NCI-H1930 (cell line): Measurements from ENCODE around the gene NISCH.

ENCODE experiments used
- DNase-seq, 2 experiments: peaks; one replicate each; lab custom pipeline; 2025; lab: John Stamatoyannopoulos, UW

NISCH gene

DNA sequence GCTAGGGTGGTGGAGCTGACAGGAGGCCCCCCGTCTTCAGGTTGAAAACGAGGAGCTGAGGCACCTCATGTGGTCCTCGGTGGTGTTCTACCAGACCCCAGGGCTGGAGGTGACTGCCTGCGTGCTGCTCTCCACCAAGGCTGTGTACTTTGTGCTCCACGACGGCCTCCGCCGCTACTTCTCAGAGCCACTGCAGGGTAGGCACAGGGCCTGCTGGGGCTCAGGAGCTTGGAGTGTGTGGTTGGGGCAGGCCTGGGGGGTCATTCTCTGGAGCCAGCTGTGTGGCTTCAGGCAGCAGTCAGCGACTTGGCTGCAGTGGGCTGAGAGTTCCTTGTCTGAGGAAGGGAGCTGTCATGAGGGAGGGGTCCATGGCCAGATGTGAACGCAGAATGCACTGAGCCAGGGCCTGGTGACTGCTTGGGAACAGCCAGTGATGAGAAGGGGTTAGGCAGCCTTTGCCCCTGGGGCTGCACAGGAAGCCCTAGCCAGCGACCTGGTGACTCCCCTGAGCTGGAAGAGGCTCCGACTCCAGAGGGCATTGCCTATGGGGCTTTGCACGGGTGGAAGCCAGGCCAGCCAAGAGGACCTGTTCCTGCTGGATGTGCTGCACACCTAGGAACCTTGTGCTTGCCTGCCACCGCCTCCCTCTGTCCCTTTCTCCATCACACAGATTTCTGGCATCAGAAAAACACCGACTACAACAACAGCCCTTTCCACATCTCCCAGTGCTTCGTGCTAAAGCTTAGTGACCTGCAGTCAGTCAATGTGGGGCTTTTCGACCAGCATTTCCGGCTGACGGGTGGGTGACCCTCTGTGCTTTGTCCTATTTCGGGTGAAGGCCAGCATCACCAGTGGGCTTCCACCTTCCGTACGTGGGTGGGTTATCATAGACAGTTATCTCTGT is 34.9 kb downstream of the NISCH start:
- DNase-seq, result no peak

DNA sequence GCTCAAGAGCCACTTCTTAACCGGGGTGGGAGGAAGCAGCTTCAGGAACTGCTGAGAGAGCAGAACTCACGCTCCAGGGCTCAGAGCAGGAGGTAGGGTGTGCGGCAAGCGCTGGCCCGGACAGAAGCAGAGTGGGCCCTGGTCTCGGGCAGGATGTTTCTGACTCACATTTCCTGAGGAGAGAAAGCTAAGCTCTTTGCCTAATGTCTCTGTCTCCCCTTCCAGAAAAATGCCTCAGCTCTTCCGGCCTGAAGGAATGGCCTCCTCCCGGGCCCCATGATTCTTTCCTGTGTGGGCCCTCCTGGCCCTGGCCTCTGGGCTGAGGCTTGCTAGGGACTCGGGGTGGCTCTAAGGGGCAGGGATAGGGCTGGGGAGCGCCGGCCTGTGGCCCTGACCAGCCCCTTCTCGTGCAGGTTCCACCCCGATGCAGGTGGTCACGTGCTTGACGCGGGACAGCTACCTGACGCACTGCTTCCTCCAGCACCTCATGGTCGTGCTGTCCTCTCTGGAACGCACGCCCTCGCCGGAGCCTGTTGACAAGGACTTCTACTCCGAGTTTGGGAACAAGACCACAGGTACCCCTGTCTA is 35.6 kb downstream of the NISCH start:
- DNase-seq, result no peak

DNA sequence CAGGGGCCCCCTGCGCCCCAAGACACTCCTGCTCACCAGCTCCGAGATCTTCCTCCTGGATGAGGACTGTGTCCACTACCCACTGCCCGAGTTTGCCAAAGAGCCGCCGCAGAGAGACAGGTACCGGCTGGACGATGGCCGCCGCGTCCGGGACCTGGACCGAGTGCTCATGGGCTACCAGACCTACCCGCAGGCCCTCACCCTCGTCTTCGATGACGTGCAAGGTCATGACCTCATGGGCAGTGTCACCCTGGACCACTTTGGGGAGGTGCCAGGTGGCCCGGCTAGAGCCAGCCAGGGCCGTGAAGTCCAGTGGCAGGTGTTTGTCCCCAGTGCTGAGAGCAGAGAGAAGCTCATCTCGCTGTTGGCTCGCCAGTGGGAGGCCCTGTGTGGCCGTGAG is 36.7 kb downstream of the NISCH start:
- DNase-seq, result no peak

DNA sequence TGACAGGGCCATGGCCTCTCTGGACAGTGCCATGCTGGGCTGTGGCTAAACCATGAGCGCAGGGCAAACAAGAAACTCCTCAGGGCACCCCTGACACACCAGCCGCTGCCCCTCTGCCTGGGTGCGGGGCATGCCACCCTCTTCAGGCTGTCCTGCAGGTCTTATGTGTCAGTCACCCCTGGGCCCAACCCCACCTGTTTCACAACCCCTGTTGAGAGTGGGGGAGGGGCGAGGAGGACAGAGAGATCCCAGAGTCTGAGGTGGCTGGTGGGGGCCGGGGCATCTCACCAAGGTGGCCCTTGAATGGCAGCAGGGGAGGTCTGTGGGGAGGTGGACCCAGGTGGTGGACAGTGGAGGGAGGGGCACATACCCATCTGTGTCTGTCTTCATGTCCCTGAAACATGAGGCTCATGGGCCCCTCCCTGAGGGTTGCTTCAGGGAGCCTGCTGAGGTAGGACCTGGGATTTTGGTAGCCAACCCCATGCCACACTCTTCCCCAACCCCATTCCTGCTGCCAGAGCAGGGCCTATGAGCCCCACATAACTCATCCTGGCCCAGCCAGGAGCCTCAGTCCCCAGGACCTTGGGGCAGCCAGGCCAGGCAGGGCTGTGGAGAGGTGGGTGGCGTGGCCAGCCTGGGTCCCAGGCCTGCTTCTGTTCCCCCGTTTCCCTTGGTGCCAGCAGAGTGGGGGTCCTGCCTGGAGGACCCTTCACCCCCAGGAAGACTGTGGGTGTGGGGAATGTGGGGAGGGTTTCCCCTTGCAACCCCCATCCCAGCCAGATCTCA is 38.0 kb downstream of the NISCH start:
- no peak for DNase-seq

DNA sequence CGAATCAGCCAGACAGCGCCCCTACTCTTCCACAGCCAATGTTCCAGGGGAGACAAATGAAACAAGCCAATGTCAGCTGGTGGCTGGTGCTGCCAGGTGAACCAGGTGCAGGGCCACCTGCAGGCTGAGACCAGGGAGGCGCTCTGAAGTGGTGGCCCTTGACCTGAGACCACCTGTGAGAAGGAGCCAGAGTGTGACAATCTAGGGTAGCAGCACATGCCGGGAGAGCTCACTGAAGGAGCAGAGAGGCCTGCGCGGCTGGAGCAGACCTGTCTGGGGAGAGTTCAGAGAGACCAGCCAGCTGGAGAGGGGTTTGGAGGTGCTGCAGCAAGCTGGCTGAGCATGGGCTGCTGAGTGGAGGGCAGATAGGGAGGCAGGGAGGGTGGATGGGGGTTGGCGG is 39.0 kb downstream of the NISCH start:
- DNase-seq, result no peak

DNA sequence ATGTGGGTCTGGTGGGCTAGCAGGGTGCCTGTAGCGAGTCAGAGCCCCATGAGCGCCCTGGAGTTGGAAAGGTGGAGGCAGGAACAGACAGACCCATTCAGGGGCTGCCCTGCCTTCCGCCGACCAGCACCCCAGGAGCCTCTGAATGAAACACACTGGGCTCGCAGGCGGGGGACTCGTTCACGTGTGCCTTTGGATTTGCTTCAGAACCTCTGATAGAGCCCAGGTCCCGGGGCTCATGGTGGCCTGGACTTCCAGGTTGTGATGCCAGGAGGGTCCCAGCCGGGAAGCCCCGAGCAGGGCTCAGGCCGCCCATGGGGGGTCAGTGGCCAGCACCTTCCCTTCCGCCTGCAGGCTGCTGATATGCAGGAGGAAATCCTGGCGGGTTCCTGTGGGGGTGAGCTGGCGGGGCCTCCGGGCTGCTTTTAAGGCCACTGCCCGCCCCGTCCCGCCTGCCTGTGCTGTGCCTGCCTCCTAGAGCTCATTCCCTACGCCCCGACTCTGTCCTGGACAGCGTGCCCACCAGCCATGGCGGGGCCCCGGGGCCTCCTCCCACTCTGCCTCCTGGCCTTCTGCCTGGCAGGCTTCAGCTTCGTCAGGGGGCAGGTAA is 39.6 kb downstream of the NISCH start, which contains the start of gene STAB1:
TSS of gene STAB1 (plus strand) at position 453 of the 610 bp plus-strand sequence. CDS start at position 529, 76 bp downstream.
- no peak for DNase-seq

DNA sequence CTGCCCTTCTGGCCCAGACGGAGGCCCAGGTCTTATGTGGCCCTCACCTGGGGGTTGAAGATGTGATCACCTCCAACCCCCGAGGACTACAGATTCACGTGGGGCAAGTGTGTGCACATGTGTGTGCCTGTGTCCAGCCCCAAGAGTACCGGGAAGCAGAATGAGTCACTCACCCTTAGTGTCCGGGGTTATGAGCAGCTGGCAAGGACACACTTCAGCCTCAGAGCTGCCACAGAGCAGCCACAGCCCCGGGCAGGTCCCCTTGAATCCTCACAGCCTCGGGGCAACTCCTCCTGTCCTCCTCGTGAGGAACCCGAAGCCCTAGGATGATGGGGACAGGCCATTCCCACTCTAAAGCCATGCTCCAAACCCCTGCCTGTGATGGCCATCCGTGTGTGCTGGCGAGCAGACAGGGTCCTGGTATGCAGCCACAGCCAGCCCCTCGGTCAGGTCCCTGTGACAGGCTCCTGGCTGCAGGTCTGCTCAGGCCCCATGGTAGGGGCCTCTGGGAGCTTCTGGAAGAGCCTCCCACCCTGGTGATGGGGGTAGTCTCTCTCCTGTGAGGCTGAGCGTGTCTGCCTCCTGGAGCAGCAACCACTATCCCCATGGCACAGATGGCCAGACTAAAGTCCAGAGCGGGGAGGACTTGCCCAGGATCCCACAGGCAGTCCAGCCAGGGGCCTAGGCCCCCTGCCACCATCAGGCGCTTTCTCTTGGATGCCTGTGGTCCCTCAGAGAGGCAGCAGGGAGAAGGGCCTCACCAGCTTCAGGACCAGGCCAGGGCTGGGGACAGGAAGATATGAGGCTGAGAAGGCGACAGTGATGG is 40.6 kb downstream of the NISCH start:
- DNase-seq, result no peak

DNA sequence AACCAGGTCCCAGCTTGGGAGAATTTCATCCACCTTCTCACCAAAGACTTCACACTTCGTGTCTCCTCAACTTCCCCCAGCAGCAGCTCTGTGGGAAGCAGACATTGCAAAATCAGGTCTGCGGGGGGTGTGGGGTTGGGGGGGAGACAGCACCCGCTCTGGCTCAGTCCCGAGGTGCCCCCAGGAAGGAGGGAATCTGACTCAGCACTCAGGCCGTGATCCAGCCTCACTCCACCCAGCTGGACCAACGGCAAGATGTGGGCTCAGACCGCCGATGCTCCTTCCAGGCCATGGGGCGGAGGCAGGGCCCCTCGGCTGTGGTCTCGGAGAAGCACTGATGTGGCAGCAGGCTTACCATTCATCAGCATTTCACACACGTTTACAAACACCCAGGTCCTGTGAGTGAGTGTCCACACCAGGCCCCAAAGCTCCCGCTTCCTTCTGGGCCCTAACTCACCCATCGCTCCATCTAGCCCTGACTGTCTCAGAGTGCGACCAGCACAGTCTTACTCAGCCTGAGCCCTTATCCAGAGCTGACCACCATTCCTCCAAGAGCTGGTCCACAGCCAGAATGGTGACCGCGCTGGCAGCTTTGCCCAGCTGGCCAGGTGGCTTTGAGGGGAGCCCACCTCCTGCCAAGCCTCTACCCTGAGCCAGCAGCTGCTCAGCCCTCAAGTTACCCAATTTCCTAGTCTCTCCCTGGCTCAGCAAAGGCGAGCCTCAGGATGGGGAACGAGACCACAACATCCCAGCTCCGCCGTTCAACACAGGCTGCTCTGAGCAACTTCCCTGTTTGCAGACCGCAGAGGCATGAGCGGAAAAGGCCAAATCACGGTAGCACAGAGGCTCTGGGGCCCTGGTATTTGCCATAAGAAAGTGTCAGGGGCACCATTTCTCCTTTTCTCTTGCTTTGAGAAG is 43.0 kb downstream of the NISCH start:
- no peak for DNase-seq

DNA sequence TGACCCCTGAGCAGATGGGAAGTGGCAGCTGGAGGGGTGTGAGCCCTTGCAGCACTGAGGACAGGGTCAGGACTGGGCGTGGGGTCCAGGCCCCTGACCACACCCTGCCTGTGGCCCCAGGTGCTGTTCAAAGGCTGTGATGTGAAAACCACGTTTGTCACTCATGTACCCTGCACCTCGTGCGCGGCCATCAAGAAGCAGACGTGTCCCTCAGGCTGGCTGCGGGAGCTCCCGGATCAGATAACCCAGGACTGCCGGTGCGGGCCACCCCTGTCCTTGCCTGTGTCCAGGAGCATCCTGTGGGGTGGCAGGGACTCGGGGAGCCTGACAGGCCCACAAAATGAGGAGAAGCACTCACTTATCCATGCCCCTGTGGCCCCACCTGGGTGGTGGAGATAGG is 45.6 kb downstream of the NISCH start:
- DNase-seq, result no peak

DNA sequence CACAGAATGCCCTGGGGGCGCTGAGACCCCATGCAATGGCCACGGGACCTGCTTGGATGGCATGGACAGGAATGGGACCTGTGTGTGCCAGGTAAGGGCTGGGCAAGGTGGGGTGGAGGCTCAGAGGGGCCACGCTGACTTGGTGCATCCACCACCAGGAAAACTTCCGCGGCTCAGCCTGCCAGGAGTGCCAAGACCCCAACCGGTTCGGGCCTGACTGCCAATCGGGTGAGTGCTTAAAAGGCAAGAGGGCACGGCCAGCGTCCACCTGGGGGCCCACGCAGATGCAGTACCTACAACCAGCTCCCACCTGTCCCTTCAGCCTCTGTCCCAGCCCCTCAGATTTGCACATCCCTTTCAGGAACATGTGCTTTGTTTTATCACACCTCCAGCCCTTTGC is 46.6 kb downstream of the NISCH start:
- DNase-seq, result no peak

DNA sequence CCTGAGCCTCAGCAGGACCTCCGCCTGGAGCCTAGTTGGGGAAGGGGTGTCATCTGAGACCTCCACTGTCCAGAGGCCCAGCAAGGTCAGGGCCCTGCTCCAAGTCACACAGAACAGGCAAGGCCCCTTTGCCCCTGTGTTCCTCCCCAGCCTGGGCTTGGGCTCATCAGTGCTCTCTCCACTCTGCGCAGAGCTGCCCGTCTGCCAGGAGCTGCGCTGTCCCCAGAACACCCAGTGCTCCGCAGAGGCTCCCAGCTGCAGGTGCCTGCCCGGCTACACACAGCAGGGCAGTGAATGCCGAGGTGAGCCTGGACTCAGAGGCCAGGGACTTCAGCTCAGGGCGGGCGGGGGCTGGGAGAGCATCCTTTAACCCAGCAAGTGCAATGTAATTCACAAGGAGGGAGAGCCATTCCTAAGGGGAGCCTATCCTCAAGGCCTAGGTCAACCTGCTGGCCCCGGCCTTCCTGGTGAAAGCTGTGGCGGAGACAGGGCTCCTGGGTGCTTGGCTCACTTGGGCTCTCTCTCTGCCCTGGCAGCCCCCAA is 47.5 kb downstream of the NISCH start:
- no peak for DNase-seq

DNA sequence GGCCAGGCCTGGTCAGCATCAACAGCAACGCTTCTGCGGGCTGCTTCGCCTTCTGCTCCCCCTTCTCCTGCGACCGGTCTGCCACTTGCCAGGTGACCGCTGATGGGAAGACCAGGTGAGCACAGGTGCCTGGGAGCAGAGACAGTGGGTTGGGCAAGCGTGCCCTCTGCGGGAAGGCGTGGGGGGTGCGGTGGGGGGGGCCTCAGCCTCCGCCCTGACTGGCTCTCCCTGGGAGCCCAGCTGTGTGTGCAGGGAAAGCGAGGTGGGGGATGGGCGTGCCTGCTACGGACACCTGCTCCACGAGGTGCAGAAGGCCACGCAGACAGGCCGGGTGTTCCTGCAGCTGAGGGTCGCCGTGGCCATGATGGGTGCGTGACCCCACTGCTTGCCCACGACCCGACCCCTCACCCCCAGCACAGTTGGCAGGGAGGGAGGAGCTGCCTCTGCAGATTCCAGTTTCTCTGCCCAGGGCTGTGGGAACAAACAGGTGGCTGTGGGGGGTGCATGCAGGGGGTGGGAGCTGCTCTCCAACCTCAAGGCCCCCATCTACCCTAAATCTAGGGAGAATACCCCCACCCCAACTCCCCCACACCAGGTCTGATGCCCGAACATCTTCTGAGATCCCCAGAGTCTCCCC is 48.5 kb downstream of the NISCH start:
- DNase-seq, result no peak

DNA sequence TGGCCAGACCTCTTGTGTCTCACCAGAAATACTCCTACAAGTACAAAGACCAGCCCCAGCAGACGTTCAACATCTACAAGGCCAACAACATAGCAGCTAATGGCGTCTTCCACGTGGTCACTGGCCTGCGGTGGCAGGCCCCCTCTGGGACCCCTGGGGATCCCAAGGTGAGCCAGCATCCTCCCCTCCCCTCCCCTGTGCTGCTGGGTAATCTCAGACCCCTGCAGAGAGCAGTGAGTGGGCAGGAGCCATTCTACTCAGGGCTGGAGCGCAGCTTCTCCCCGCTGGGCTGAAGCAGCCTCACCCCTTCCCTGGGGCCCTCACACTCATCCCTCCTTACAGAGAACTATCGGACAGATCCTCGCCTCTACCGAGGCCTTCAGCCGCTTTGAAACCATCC is 49.6 kb downstream of the NISCH start:
- no peak for DNase-seq

DNA sequence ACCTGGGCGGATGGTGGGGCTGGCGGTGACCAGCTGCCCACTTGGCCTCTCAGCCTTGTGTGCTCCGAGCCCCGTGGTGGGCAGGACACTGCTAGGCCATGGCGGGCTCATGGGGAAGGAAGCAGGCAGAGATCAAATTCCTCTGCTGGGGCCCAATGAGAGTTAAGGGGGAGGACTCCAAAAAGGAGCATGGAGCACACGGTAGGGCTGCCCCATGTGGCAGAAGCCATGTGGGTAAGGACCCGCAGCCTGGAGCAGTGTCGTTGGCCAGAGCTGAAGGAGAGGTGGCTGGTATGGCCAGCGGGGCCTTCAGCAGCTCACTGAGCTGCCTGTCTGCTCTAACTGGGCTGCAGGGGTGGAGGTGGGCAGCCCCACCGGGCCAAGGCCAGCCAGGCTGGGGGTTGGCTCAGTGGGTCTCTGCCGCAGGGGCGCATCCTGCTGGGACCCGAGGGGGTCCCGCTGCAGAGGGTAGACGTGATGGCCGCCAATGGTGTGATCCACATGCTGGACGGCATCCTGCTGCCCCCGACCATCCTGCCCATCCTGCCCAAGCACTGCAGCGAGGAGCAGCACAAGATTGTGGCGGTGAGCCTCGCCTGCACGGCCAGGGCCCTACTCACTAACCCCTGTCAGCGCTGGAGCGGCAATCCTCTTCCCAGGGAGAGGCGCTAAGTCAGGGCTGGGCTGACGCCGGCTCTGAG is 51.0 kb downstream of the NISCH start:
- no peak for DNase-seq

DNA sequence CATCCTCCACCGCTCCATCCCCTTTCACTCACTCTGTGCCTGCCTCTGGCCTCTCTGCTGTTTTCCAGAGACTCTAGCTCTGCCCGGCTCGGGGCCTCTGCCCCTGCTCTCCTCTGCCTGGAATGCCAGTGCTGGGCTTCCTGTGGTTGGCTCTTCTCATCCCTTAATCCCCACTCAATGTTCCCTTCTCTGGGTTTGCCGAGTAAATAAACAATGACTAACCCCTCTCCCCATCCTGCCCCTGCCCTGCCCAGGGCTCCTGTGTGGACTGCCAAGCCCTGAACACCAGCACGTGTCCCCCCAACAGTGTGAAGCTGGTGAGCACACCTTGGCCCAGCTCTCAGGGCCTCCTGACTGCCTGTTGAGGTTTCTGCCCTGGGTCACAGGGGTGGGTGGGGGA is 52.0 kb downstream of the NISCH start:
- DNase-seq, result no peak

DNA sequence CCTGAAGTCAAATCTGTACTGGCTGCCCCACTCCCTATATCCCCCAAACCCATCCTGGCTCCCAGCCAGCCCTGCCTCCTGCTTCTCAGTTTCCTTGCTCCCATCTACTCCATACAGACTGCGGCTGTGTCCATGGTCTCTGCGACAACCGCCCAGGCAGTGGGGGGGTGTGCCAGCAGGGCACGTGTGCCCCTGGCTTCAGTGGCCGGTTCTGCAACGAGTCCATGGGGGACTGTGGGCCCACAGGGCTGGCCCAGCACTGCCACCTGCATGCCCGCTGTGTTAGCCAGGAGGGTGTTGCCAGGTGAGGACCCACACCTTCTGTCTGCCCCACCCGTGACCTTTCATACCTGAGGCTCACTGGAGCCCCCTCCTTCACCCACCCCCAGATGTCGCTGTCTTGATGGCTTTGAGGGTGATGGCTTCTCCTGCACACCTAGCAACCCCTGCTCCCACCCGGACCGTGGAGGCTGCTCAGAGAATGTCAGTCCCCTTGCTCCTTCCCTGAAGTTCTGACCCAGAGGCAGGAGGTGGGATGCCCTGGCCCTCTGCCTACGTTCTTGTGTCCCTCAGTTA is 54.4 kb downstream of the NISCH start:
- DNase-seq, result no peak

DNA sequence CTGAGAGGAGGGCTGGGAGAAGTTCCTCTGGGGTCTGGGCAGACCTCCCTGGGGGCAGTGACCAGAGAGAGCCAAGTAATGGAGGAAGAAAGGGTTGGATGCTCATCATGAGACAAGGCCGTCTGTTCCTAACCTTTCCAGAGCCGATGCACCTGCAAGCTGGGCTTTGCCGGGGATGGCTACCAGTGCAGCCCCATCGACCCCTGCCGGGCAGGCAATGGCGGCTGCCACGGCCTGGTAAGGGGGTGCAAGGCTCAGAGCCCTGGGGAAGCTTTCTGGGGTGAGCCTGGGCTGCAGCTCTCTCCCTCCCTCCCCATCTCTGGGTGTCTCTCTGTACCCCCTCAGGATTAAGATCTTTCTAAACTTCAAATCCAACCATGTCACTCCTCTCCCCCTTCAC is 56.1 kb downstream of the NISCH start:
- DNase-seq, result no peak

DNA sequence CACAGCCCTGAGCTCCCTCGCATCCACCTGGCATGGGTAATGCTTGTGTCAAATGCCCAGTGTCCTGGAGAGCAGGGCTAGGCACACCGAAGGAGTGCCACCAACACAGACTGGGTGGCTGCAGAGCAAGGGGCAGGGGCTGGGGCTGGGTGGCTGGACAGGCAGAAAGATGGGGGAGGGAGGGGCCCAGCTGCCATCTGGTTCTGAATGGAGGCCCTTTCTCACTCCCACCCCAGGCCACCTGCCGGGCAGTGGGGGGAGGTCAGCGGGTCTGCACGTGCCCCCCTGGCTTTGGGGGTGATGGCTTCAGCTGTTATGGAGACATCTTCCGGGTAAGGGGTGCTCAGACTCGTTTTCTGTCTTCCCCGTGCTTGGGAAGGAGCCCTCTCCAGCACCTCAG is 56.7 kb downstream of the NISCH start:
- DNase-seq, result no peak

DNA sequence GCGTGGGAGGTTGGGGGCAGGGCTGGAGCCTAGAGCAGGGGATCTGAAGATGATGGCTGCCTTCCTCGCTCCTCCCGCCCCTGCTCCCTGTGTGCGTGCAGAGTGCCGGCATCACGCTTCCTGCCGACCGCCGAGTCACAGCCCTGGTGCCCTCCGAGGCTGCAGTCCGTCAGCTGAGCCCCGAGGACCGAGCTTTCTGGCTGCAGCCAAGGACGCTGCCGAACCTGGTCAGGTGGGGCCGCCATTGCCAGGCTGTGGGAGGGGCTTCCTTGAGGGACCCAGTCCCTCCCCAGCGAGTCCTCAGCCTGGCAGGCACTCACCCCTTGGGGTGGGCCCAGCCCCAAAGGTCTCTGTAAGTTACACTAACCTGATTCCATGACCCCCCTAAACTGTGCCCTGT is 57.3 kb downstream of the NISCH start:
- no peak for DNase-seq
